Neutrophil (primary cell): ENCODE data around the gene DLL3.

Source experiments
- H3K27ac ChIP-seq: fragments of 200-600 bp; sonication (generic); 2 replicates; pipeline ENCODE4 v1.5.1; 2016; ENCODE audit warnings: mild to moderate bottlenecking, moderate library complexity
- H3K27me3 ChIP-seq: fragments of 200-600 bp; sonication (generic); 2 replicates; pipeline ENCODE4 v1.6.0; 2016; ENCODE audit warnings: mild to moderate bottlenecking
- H3K36me3 ChIP-seq: fragments of 200-600 bp; sonication (generic); 2 replicates; pipeline ENCODE4 v1.5.1; 2017
- H3K4me1 ChIP-seq, 2 experiments: fragments of 200-600 bp in 1 of 2; sonication (generic) in 1 of 2; 1 replicate in 1 of 2; 2 replicates in 1 of 2; pipeline versions ENCODE4 v1.5.1 to v1.6.1; 2013 to 2016; ENCODE audit warnings: low read depth in 1 of 2, low read length in 1 of 2, mild to moderate bottlenecking in 1 of 2, moderate library complexity in 1 of 2; ENCODE audit not compliant: control insufficient read depth in 1 of 2, insufficient read depth in 1 of 2
- H3K4me3 ChIP-seq, 2 experiments: fragments of 200-600 bp in 1 of 2; sonication (generic) in 1 of 2; 1 replicate in 1 of 2; 2 replicates in 1 of 2; pipeline ENCODE4 v1.5.1; 2013 to 2016; ENCODE audit warnings: low read depth in 1 of 2, low read length in 1 of 2, mild to moderate bottlenecking in 1 of 2, moderate library complexity in 1 of 2
- H3K9me3 ChIP-seq: fragments of 200-600 bp; sonication (generic); 2 replicates; pipeline ENCODE4 v1.5.1; 2016
- TF ChIP-seq, protein P1 (sequence below): fragments of 200-600 bp; sonication (generic); IDR thresholded peaks from 2 replicates; pipeline ENCODE4 v1.5.1; 2016; ENCODE audit warnings: antibody characterized with exemption

DLL3 gene

GRCh38 chr19:39539518-39540332, 41.0 kb downstream of the DLL3 start, which contains the start of gene EID2:
TSS of gene EID2 (minus strand) at chr19:39540161. CDS start at chr19:39540079, 82 bp downstream.
- peak within 1 kb of the TSS; percentile 70 to 79 for H3K4me3 ChIP-seq
- TF ChIP-seq, protein P1, sequence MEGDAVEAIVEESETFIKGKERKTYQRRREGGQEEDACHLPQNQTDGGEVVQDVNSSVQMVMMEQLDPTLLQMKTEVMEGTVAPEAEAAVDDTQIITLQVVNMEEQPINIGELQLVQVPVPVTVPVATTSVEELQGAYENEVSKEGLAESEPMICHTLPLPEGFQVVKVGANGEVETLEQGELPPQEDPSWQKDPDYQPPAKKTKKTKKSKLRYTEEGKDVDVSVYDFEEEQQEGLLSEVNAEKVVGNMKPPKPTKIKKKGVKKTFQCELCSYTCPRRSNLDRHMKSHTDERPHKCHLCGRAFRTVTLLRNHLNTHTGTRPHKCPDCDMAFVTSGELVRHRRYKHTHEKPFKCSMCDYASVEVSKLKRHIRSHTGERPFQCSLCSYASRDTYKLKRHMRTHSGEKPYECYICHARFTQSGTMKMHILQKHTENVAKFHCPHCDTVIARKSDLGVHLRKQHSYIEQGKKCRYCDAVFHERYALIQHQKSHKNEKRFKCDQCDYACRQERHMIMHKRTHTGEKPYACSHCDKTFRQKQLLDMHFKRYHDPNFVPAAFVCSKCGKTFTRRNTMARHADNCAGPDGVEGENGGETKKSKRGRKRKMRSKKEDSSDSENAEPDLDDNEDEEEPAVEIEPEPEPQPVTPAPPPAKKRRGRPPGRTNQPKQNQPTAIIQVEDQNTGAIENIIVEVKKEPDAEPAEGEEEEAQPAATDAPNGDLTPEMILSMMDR, result peak; percentile 73
- peaks cover 32% of the 10 kb centered on the region for H3K27me3 ChIP-seq
- no peaks in the 10 kb centered on the region for H3K36me3 ChIP-seq
- H3K9me3 ChIP-seq, result no peaks in the 10 kb centered on the region
- peak within 1 kb of the TSS; percentile 74 for H3K27ac ChIP-seq
- peaks cover 8 to 12% of the 10 kb centered on the region in 2 experiments for H3K4me1 ChIP-seq

- Histone ChIP-seq H3K4me3 (peak overlapping the region; percentile 70 to 79), H3K9me3 (no peaks in the 10 kb centered on the region), H3K27me3 (peaks cover 38% of the 10 kb centered on the region), H3K4me1 (peaks cover 8 to 12% of the 10 kb centered on the region in 2 experiments), H3K27ac (peak overlapping the region; percentile 74), H3K36me3 (no peaks in the 10 kb centered on the region)
- TF ChIP-seq, protein P1, result no peak
Observed at GRCh38 chr19:39540333-39540673, 41.6 kb downstream of the DLL3 start.

DNA sequence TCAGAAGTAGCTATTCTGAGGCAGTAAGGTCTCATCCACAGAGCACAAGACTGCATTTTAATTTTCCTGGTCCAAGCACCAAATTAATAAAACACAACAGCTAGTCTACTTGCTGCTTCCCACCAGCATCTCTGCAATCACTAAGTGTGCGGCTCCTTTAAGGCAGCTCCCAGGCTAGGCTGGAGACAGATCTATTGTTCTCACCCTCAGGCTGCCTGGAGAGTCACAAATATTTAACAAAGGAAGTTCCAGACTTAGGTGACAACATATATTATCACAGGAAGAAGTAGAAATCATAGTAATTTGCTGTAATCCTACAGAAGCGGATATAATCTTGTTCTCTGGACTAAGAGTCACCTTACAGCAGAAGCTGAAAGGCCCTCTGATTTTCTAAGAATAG, 43.5 kb downstream of the DLL3 start:
- TF ChIP-seq, protein P1, result no peak
- peaks cover 8 to 12% of the 10 kb centered on the region in 2 experiments for H3K4me1 ChIP-seq
- no peaks in the 10 kb centered on the region for H3K36me3 ChIP-seq
- H3K27me3 ChIP-seq, result peaks cover 56% of the 10 kb centered on the region
- H3K9me3 ChIP-seq, result no peaks in the 10 kb centered on the region
- no peak overlapping the region for H3K27ac ChIP-seq
- no peak overlapping the region for H3K4me3 ChIP-seq

- TF ChIP-seq, protein P1, result no peak
- no peaks in the 10 kb centered on the region for H3K9me3 ChIP-seq
- H3K27me3 ChIP-seq, result peaks cover 59% of the 10 kb centered on the region
- no peak overlapping the region for H3K4me3 ChIP-seq
- H3K36me3 ChIP-seq, result no peaks in the 10 kb centered on the region
- peaks cover 8 to 12% of the 10 kb centered on the region in 2 experiments for H3K4me1 ChIP-seq
- H3K27ac ChIP-seq, result no peak overlapping the region
Observed at GRCh38 chr19:39543477-39543857, 44.7 kb downstream of the DLL3 start.

- Histone ChIP-seq H3K36me3 (no peaks in the 10 kb centered on the region), H3K9me3 (no peaks in the 10 kb centered on the region), H3K27ac (no peak overlapping the region), H3K4me1 (peaks cover 2 to 4% of the 10 kb centered on the region in 2 experiments), H3K4me3 (no peak overlapping the region), H3K27me3 (peaks cover 55% of the 10 kb centered on the region)
- TF ChIP-seq, protein P1, result no peak
Observed at GRCh38 chr19:39544226-39544903, 45.6 kb downstream of the DLL3 start.
